Hepatocyte (in vitro differentiated cells): ENCODE results near the gene NPC2. TPM values are rescaled to one million over a fixed set of nuclear protein-coding genes. Genes with fewer than 3 reads are reported as not detected.

Experiments used
- DNase-seq: peaks from one replicate; pipeline ENCODE4 v3.0.0-alpha.2; 2016; ENCODE audit warnings: low spot score
- H2AFZ ChIP-seq: fragments of 200-600 bp; sonication (generic); 2 replicates; pipeline ENCODE4 v1.6.0; 2016; ENCODE audit warnings: antibody characterized with exemption, mild to moderate bottlenecking
- H3K27ac ChIP-seq: fragments of 200-600 bp; sonication (generic); 2 replicates; pipeline ENCODE4 v1.5.1; 2016; ENCODE audit warnings: mild to moderate bottlenecking
- H3K27me3 ChIP-seq: fragments of 200-600 bp; sonication (generic); 2 replicates; pipeline ENCODE4 v1.6.1; 2016
- H3K36me3 ChIP-seq: fragments of 200-600 bp; sonication (generic); replicated peaks from 2 replicates; pipeline ENCODE4 v1.5.1; 2016; ENCODE audit warnings: low read depth; ENCODE audit not compliant: insufficient read depth
- H3K4me1 ChIP-seq: fragments of 200-600 bp; sonication (generic); 2 replicates; pipeline ENCODE4 v1.5.1; 2016; ENCODE audit warnings: mild to moderate bottlenecking, moderate library complexity; ENCODE audit not compliant: insufficient read depth
- H3K4me2 ChIP-seq: fragments of 200-600 bp; sonication (generic); 2 replicates; pipeline ENCODE4 v1.6.0; 2016
- H3K4me3 ChIP-seq: fragments of 200-600 bp; sonication (generic); 2 replicates; pipeline ENCODE4 v1.5.1; 2016; ENCODE audit warnings: mild to moderate bottlenecking
- H3K79me2 ChIP-seq: fragments of 200-600 bp; sonication (generic); 2 replicates; pipeline ENCODE4 v1.6.0; 2017; ENCODE audit warnings: mild to moderate bottlenecking
- H3K9me2 ChIP-seq: fragments of 200-600 bp; sonication (generic); replicated peaks from 2 replicates; pipeline ENCODE4 v1.6.0; 2017; ENCODE audit warnings: mild to moderate bottlenecking; ENCODE audit not compliant: insufficient read depth
- H3K9me3 ChIP-seq: fragments of 200-600 bp; sonication (generic); 2 replicates; pipeline ENCODE4 v1.5.1; 2016; ENCODE audit warnings: low read depth, mild to moderate bottlenecking
- H4K20me1 ChIP-seq: fragments of 200-600 bp; sonication (generic); 2 replicates; pipeline ENCODE4 v1.6.0; 2016; ENCODE audit warnings: mild to moderate bottlenecking; ENCODE audit not compliant: insufficient read depth, poor library complexity, severe bottlenecking
- EZH2 ChIP-seq: fragments of 200-600 bp; sonication (generic); IDR thresholded peaks from 2 replicates; pipeline ENCODE4 v1.6.1; 2016; ENCODE audit warnings: antibody characterized with exemption, mild to moderate bottlenecking, borderline replicate concordance
- EZH2phosphoT487 ChIP-seq: fragments of 200-600 bp; sonication (generic); IDR thresholded peaks from one replicate; pipeline ENCODE4 v1.6.1; 2018; ENCODE audit warnings: antibody characterized with exemption, mild to moderate bottlenecking, low read depth, moderate library complexity; ENCODE audit not compliant: unreplicated experiment, severe bottlenecking
- WGBS: methylation state at CpG from one replicate; pipeline ENCODE4 v1.1.6; 2016; ENCODE audit warnings: low lambda C conversion rate; ENCODE audit errors: missing lambda C conversion rate; 5-methylcytosine and 5-hydroxymethylcytosine counted together
- polyA plus RNA-seq: library from polyadenylated mRNA; unstranded; fragments of >200 nt; fragmentation: Nextera tagmentation; extraction: Ambion mirVana; gene quantifications from 2 replicates; pipeline ENCODE4 v1.2.1, GENCODE V29; 2016
- total RNA-seq: library from RNA; depleted of rRNA; stranded (reverse); fragments of >200 nt; gene quantifications from 2 replicates; pipeline ENCODE4 v1.2.3, GENCODE V29; 2014
- TF ChIP-seq, protein P1 (sequence below): fragments of 200-600 bp; sonication (generic); IDR thresholded peaks from 2 replicates; pipeline ENCODE4 v1.5.1; 2016; ENCODE audit warnings: antibody characterized with exemption, mild to moderate bottlenecking; ENCODE audit not compliant: poor library complexity

Gene NPC2
- total RNA-seq (1,339 and 1,684 TPM in 2 replicates), polyA plus RNA-seq (585 and 602 TPM in 2 replicates)

DNA sequence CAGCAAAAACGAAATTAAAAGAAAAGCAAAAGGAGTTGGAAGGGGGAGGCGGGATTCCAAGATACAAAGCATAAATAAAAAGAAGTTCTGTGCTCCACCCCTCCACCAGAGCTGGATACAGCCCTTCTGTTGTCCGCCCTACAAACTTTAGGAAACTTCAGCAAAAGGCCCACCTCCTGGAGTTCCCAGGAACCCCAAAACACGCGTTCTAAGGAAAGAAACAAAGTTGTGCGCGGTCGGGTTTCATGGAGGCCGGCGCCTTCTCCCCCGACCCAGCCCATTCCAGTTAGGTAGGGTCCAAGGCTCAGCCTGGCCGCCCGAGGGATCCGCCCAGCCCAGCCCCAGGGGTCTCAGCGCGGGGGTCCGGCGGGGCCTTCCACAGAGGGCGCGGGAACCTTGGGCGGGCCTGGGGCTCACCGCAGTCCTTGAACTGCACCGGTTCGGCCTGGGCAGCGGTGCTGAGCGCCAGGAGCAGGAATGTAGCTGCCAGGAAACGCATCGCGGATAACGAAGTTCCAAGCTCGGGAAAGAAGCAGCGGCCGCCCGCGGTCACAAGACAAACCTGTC lies at the start of gene NPC2:
Gene NPC2, minus strand, starts transcription at position 530 of the 567 bp plus-strand sequence. Its CDS starts 31 bp downstream, at position 499.
- peaks cover 63% of the 10 kb centered on the region for H3K79me2 ChIP-seq
- TF ChIP-seq EZH2 = no peak
- no peak for TF ChIP-seq EZH2phosphoT487
- TF ChIP-seq, protein P1, sequence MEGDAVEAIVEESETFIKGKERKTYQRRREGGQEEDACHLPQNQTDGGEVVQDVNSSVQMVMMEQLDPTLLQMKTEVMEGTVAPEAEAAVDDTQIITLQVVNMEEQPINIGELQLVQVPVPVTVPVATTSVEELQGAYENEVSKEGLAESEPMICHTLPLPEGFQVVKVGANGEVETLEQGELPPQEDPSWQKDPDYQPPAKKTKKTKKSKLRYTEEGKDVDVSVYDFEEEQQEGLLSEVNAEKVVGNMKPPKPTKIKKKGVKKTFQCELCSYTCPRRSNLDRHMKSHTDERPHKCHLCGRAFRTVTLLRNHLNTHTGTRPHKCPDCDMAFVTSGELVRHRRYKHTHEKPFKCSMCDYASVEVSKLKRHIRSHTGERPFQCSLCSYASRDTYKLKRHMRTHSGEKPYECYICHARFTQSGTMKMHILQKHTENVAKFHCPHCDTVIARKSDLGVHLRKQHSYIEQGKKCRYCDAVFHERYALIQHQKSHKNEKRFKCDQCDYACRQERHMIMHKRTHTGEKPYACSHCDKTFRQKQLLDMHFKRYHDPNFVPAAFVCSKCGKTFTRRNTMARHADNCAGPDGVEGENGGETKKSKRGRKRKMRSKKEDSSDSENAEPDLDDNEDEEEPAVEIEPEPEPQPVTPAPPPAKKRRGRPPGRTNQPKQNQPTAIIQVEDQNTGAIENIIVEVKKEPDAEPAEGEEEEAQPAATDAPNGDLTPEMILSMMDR = no peak
- H2AFZ ChIP-seq = peak within 1 kb of the TSS; percentile 90
- H3K27ac ChIP-seq = peak within 1 kb of the TSS; percentile 96
- no peaks in the 10 kb centered on the region for H3K9me3 ChIP-seq
- H4K20me1 ChIP-seq = peaks cover 27% of the 10 kb centered on the region
- no peaks in the 10 kb centered on the region for H3K36me3 ChIP-seq
- no peaks in the 10 kb centered on the region for H3K27me3 ChIP-seq
- no peak for DNase-seq
- peak within 1 kb of the TSS; percentile 85 for H3K4me3 ChIP-seq
- H3K9me2 ChIP-seq = no peaks in the 10 kb centered on the region
- H3K4me2 ChIP-seq = peak within 1 kb of the TSS; percentile 90
- H3K4me1 ChIP-seq = peaks cover 13% of the 10 kb centered on the region
- WGBS = 3% methylated on average over 25 of the region's 35 CpGs

DNA sequence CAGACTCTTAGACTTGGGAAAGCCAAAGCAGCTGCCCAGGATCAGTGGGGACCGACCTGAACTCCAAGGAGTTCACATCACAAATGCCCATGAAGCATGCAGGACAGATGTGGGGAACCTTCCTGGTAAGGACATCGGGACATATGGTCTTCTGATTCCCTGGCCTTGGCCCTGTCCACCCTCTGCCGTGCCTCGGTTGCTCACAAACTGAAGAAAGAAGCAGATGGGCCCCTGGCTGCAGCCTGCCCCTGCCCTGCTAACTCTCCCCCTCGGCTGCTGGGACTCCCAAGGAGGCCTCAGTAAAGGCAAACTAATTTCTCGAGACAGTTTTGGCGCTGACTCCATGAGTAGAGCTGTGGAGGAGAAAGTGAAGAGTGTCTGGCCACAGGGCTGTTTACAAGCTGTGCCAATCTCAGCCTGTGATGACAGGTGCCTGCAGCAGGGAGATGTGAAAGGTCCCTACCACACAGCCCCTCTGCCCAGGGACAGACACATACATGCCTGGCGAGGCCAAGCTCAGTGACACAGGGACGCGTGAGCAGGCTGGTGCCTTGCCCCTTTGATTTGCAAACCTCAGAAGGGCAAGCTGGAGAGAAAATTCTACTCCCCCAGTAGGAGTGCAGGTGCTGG lies 49.1 kb upstream of the NPC2 start:
- no peak overlapping the region for H3K4me2 ChIP-seq
- H3K9me3 ChIP-seq = no peaks in the 10 kb centered on the region
- H3K9me2 ChIP-seq = no peaks in the 10 kb centered on the region
- no peaks in the 10 kb centered on the region for H4K20me1 ChIP-seq
- 93% methylated on average over 10 of the region's 10 CpGs for WGBS
- no peak overlapping the region for H3K27ac ChIP-seq
- H3K4me3 ChIP-seq = no peak overlapping the region
- no peaks in the 10 kb centered on the region for H3K4me1 ChIP-seq
- DNase-seq = no peak
- no peaks in the 10 kb centered on the region for H3K36me3 ChIP-seq
- TF ChIP-seq, protein P1 = no peak
- no peaks in the 10 kb centered on the region for H3K27me3 ChIP-seq
- no peak overlapping the region for H2AFZ ChIP-seq
- H3K79me2 ChIP-seq = no peaks in the 10 kb centered on the region

DNA sequence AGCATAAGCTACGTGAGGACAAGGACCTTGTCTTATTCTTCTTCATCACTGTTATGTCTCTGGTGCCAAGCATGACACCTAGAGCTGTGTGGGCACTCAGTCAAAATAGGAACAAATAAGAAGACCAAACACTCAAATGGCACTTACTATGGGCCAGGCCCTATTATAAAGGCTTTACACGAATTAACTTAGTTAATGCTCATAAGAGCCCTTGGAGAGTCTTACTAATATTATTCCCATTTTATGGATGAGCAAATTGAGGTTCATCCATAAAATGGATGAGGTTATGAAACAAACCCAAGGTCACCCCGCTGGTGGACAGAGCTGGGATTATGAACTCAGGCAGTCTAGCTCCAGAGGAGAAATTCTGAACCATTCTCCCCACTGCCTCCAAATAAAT lies 48.1 kb upstream of the NPC2 start:
- no peaks in the 10 kb centered on the region for H3K36me3 ChIP-seq
- H3K4me2 ChIP-seq = no peak overlapping the region
- no peak overlapping the region for H3K27ac ChIP-seq
- H3K4me3 ChIP-seq = no peak overlapping the region
- H4K20me1 ChIP-seq = no peaks in the 10 kb centered on the region
- no peaks in the 10 kb centered on the region for H3K27me3 ChIP-seq
- H3K79me2 ChIP-seq = no peaks in the 10 kb centered on the region
- no peaks in the 10 kb centered on the region for H3K4me1 ChIP-seq
- WGBS = 86% methylated on average over 3 of the region's 3 CpGs
- DNase-seq = no peak
- H2AFZ ChIP-seq = no peak overlapping the region
- H3K9me3 ChIP-seq = no peaks in the 10 kb centered on the region
- H3K9me2 ChIP-seq = no peaks in the 10 kb centered on the region
- TF ChIP-seq, protein P1 = no peak
- no peak for TF ChIP-seq EZH2phosphoT487
- no peak for TF ChIP-seq EZH2
